Activated CD8-positive, alpha-beta memory T cell treated with anti-CD3 and anti-CD28 coated beads for 1 hour (primary cell): Measurements from ENCODE around the gene AIG1.

Source experiments
- DNase-seq, 2 donors: peaks; one replicate each; pipeline ENCODE4 v3.0.0-alpha.2; 2020; ENCODE audit warnings: low read depth in 1 of 2; ENCODE audit errors: extremely low read depth in 1 of 2

The AIG1 gene

DNA sequence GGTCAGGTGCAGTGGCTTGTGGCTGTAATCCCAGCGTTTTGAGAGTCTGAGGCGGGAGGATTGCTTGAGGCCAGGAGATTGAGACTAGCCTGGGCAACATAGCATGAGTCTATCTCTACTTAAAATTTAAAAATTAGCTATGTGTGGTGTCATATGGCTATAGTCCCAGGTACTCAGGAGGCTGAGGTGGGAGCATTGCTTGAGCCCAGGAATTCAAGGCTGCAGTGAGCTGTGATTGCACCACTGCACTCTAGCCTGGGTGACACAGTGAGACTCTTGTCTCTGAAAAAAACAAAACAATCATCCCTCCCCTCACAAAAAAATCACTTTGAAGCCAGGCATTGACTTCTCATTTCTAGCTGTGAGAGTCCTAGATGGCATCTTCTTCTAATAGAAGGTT lies 32.1 kb downstream of the AIG1 start:
- no peak for DNase-seq

DNA sequence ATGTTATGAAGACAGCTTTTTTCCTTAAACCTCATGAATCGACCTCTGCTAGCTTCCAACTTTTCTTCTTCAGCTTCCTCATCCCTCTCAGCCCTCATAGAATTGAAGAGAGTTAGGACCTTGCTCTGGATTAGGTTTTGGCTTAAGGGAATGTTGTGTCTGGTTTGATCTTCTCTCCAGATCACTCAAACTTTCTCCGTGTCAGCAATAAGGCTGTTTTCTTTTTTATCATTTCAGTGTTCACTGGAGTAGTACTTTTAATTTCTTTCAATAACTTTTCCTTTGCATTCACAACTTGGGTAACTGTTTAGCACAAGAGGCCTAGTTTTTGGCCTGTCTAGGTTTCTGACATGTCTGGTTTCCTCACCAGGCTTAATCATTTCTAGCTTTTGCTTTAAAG lies 32.6 kb downstream of the AIG1 start:
- no peak for DNase-seq

DNA sequence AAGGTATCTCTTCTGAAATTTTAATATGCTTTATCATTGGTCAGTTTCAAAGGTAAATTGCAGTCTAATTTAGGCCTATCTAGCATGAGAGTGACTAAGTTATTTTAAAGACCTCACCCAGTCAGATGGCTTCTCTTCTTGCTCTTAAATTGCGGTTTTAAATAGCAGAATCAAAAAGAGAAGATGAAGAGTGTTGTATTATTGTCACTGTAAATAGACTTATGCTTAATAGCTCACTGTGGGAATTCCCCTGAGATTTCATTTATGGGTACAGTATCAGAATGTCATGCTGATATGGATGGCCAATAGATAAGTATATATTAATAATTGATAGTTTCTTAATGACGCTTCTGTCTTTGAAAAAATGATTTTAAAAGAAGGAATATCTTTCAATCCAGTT lies 35.7 kb downstream of the AIG1 start:
- DNase-seq: no peak

DNA sequence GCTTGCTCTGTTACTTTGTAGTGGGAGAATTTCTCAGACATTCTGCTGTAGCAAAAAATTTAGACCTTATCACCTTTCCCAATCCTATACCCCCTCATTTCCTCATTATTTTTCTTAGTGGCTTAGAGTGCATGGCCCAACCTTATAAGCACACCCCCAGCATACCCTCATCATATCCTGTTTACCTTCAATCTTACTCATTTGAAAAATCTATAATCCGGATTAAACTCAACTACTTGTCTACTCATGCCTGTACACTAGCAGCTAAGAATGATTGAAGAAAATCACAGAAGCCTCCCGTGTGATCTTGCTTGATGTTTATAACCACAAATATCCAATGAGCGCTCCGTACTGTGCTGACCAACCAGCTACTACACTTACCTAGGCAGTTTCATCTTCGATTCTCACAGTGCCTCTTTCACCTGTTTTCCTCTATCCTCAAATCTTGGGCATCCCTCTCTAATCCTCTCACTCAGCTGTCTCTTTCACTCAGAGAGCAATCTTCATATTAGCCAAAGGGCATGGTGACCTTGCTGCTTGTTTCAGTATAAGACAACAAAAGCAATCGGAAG lies 36.6 kb downstream of the AIG1 start:
- DNase-seq: no peak

DNA sequence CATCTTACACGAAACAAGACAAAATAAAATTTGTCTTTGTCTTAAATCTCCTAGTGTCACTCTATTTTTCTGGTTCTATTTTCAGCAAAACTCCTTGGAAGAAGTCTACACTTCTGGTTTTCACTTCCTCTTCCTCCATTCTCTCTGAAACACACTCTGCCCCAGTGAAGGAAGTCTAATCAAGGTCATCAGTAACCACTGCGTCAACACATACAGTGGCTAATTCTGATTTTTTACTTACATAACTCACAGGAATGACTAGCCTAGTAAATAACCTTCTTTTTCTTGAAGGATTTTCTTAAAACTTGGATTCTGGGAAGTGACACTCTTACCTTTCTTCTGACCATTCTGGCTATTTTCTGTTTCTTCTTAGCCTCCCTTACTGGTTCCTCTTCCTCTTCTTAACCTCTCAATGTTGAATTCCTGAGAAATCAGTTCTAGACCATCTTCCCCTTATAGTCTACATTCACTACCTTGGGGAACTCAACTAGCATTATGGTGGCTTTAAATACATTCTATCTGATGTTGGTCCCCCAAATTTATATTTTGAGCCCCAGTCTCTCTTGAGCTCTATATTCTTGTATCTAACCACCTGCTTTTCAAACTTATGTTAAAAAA lies 37.5 kb downstream of the AIG1 start:
- no peak for DNase-seq

DNA sequence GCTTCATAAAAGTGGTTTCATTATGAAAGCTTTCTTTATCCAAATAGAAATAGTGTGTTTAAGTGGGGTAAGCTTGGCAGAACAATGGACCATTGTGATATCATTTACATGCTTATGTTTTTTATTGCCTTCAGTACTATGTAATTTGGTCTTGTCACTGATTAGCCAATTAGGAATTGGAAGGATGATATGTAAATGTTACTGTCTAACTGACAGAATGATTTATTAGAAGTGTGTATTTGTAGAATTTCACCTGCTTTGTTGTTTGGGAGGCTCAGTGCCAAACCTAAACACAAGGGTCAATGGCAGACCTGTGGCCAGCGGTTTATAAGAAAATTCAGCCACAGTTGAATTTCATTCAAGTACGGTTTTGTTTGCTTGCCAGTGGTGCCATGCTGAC lies 39.0 kb downstream of the AIG1 start:
- no peak for DNase-seq

DNA sequence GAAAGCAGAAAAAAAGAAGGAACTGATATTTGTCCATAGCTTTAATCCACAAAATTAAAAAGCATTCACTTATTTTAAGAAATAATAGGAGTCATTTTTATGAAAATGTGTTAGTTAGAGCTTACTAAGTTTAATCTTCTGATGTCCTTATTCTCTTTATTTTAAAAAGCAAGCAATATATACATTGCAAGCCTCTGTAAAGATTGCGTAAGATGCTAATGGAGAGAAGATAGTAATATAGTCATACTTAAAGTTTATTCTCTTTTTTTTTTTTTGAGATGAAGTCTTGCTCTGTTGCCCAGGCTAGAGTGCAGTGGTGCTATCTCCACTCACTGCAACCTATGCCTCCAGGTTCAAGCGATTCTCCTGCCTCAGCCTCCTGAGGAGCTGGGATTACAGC lies 39.7 kb downstream of the AIG1 start:
- DNase-seq: no peak

DNA sequence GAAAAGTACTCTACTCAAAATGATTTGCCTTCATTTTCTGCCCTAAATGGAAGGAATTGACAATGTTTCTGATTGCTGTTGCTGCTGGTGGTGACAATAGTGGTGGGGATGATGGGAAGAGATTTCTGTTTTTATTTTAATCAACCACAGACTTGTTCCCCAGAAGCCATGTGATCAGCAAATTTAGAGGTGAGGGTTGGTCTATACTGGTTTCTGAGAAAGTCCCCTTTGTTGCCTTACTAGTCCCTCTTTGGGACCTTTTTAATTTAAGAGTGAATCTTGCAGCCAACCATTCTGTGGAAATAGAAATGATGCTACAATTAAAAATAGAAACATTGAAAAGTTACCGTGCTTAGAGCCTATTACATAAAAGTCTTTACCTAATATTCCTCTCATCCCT lies 43.2 kb downstream of the AIG1 start:
- no peak for DNase-seq

DNA sequence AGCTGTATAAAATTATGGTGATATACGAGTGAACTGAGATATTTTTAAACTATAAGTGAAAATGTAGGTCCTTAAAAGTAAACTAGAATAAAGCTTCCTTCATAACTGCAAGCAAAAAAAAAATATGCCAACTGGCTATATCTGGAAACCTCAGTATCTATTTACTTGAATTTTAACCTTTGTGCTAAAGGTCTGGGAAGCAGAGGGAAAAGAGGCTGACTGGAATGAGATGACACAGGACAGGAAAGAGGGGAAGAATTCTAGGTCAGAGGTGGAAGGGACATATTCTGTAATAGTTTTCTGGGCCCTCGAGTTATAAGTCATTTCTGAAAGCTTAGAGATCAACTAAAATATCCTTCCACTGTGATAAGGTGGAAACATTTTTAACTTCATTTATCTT lies 46.8 kb downstream of the AIG1 start:
- no peak for DNase-seq

DNA sequence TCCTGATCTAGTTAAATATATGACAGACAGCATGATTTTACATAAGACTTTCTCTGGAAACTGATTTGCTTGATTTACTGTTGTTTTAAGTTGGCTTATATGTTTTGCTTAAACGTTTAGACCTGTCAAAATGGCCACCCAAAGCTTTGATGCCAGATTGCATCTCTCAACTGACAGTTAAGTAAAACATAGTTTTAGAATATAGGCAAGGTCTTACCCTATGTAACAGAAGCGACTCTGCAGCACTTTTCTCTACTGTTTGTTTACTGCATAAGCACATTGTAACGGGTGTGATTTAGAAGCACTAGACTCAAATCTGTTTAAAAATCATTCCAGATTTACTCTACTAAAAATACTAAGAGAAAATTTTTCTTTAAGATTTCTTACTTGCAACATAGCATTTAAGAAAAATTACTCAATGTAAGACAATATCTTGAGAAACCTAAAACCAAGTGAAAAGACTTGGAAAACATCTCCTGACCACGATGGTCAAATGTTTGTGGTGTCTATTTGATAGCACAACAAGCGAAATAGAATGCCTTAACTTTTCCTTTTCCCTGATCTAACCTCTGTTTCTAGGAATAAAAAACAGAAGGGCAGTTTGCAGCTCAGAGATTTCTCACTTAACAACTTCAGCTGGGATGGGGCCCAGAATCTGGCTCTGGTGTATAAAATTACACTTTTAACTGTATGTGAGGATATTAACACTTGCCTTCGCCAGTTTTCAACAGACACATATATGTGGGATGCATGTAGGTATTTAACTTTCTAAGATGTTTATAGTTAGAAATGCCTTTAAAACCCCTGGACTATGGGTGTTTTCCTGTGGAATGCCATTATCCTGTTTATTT lies 47.4 kb downstream of the AIG1 start:
- no peak for DNase-seq

DNA sequence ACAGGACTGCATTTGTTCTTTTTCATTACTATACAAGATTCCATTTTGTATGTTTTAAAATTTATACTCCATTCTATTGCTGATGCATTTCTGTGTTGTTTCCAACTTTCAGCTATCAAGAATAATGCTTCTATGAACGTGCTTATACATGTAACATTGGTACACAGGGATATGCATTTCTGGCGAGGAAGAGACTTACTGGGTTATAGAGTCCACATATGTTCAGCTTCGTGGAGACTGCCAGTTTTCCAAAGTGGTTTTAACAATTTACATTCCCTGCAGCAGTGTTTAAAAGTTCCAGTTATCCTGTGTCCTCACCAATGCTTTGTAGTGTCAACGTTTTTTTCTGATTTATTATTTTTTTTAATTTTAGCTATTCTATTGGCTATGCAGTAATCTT lies 48.5 kb downstream of the AIG1 start:
- DNase-seq: no peak

DNA sequence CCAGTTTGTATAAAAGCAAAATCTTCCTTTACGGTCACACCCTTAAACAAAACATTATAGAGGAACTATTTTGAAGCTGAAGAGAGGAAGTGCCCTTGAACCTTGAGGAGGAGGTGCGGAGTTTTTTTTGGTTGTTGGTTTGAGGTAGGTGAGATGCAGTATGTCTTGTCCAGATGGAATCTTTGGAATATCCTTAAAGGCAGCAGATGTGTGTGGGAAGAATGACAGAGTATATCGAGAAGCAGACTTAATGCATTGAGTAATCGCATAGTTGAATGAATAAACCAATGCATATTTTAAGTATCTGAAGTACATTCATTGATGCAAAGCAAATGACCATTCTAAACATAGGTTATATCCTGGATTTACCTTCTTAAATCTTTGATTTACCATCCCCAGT lies 49.9 kb downstream of the AIG1 start:
- DNase-seq: no peak

DNA sequence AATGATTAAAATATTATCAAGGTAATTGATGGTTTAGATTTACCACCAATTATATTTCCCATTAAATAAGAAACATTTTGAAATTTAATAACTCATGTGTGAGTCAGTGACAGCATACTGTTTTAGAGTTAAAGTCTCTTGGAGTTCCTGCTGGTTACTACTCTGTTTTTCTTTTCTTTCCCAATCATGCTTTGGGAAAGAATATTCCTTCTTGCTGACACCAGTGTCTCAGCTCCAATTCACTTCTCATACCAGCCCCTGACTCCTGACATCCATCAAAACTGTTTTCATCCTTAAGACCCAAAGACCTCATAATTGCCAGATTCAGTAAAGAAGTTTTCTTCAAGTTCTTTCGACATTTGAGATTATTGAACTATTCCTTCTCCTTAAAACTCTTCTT lies 50.3 kb downstream of the AIG1 start:
- no peak for DNase-seq

DNA sequence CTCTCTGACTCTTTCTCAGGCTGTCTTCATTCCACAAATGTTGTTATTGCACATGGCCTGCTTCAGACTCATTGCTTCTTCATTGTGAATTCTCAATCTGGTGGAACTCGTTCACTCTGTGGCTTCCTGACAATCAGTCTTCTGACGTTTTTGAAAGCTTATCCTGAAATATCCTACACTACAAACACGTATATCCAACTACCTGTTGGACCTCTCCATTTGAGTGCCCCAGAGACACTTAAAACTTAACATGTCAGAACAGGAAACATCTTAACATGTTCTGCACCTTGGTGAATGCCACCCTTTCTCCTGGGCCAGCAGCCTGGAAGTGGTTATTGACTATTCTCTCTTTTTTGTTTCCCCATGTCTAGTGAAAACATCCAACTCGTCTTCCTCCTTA lies 50.8 kb downstream of the AIG1 start:
- no peak for DNase-seq

DNA sequence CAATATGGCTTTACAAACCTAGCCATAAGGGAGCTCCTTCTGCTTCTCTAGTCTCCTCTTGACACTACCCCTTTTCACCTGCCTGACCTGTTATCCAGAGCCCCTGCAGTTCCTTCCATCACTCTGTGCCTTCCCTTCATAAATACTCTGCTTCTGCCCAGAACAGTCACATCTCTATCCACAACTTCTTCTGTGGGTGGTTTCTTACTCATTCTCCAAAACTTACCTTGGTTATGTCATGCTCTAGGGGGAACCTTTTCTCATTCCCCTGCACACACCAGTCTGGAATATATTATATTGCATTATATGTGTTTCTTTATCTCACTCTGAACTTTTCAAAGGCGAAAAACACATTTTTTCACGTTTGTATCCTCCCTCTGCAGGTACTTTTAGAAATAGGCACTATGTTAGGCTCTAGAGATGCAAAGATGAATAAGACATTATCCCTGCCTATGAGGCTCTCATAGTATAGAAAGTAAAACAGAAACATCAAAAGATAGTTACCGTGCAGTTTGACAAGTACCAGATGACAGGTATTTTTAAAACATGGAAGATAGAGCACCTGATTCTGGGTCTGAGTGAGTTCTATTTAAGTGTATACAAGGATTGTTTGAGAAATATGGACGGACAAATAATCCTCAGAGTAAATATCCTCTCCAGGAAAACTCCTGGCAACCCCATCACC lies 51.5 kb downstream of the AIG1 start:
- no peak for DNase-seq

DNA sequence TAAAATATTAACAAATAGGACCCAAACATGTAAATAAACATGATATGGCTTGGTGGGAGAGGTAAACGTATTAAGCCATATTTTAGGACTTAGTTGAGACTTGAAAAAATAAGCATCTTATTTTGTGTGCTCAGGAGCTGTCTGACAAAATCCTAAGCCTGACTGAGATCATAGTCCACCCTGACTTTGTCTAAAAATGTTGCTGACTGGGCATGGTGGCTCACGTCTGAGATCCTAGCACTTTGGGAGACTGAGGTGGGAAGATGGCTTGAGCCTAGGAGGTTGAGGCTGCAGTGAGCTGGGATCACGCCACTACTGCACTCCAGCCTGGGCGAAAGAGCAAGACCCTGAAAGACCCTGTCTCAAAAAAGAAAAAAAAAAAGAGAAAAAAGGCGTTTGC lies 52.1 kb downstream of the AIG1 start:
- DNase-seq: no peak

DNA sequence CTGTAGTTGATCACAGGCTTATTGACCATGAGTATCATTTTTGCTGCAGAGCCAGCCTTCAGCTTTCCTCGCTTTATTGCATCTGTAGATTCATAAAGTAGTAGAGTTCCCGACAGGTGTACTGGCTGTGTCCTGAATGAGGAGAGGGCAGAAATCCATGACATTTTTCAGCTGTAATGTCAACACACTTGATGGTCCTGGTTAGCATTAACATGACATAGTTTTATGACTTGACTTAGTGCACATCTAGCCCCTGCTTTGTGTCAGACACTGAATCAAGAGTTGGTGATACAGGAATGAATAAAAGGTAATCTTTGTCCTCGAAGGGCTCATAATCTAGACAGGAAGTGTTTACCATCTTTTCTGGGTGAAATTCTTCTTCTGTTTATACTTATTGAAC lies 55.0 kb downstream of the AIG1 start:
- DNase-seq: no peak

DNA sequence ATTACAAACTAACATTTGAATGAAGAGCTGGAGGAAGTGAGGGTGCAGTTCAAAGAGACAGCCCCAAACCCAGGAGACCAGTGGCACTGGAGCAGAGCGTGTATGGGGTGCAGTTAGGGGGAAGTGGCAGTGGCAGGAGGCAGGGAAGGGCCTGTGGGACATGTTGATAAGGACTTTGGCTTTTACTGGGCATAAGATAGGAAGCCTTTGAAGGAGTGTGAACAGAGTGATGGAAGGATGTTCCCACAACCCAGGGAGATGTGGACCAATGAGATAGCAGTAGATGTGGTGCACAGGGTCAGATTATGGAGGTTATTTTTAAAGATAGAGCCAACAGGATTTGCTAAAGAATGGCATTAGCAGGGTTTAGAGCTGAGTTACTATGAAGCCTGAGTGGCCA lies 56.4 kb downstream of the AIG1 start:
- DNase-seq: no peak

DNA sequence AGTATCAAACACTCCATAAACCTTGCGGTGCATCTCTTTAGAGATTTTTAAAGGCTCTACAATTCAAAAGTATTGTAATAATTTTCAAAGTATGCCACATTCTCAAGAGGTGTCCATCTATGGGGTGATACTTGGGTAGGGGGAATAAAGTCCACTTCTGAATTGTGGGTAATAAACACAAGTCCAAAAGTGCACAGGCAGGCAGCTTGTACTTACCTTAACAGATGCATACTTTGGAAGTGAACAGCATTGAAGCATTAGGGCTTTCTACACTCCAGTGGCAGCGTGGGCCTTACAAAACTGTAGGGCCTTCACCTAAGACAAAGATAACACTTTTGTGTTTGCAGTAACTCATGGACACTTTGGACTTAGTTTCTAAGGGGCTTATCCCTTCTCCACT lies 58.6 kb downstream of the AIG1 start:
- no peak for DNase-seq

DNA sequence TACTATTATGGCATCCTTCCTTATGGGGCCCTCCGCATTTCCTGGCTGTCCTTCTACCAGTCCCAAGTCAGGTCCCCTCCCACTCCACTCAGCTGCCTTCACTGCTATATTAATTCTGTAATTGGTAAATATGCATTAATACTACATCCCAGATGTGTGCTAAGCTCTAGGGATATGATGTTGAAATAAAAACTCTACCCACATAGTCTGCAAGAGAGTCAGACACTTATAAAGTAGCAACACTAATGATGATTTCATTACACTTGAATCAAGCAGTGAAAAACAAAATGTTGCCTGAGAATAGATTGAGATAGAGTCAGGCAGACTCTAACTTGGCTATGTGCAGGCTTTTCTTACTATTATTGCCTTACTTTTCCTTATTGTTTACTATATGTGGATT lies 62.4 kb downstream of the AIG1 start:
- no peak for DNase-seq

DNA sequence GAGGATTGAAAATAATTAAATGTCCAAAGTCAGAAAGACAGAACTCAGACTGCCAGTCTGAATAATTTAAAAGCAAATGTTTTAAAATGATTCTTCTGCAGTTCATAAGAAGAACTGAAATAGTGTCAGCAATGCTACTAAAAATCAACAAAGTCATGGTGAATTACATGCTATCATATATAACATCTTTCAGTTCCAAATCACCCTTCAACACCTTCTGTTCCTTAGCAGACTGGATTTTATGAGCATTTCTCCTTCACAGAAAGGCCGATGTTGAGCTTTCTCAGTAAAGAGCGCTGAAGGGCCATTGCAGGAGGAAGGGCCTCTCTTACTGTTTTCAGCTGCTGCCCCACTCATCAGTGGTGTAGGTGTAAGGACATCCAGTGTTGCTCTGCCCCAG lies 63.3 kb downstream of the AIG1 start:
- no peak for DNase-seq

DNA sequence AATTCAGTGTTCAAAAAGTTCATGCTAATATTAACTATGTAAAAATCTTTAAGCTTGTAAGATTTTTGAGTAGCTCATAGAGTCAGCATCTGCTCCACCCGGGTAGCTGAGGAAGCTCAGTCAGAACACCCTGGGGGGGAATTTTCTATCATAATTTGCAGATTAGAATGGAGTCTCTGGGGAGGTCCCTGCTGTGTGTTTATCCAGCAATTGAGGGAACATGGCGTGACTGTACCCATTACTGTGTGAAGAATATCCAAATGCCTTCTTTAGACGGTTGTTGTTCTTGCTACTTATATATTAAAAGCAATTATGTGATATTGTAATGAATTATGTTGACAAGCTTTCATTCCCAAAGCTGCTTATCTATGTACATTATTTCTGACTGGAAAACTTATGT lies 64.8 kb downstream of the AIG1 start:
- no peak for DNase-seq
